Measurements from ENCODE around the gene KCNH8.

- TF ChIP-seq, protein P1, sequence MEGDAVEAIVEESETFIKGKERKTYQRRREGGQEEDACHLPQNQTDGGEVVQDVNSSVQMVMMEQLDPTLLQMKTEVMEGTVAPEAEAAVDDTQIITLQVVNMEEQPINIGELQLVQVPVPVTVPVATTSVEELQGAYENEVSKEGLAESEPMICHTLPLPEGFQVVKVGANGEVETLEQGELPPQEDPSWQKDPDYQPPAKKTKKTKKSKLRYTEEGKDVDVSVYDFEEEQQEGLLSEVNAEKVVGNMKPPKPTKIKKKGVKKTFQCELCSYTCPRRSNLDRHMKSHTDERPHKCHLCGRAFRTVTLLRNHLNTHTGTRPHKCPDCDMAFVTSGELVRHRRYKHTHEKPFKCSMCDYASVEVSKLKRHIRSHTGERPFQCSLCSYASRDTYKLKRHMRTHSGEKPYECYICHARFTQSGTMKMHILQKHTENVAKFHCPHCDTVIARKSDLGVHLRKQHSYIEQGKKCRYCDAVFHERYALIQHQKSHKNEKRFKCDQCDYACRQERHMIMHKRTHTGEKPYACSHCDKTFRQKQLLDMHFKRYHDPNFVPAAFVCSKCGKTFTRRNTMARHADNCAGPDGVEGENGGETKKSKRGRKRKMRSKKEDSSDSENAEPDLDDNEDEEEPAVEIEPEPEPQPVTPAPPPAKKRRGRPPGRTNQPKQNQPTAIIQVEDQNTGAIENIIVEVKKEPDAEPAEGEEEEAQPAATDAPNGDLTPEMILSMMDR (IDR thresholded peaks at IDR 0.05 in 2 of 3, conservative IDR thresholded peaks at IDR 0.05 in 1 of 3; ENCODE audit: borderline replicate concordance in 1 of 3, insufficient read depth in 1 of 3, low read depth in 2 of 3, low read length in 2 of 3), result no peak
- no peak for TF ChIP-seq ELF1 (IDR thresholded peaks at IDR 0.05; ENCODE audit: borderline replicate concordance, low read depth)
- TF ChIP-seq POLR2AphosphoS5 (IDR thresholded peaks at IDR 0.05; ENCODE audit: low read depth, low read length), result no peak
- TF ChIP-seq RAD21 (IDR thresholded peaks at IDR 0.05; ENCODE audit: low read depth), result no peak
- TF ChIP-seq, protein P2, sequence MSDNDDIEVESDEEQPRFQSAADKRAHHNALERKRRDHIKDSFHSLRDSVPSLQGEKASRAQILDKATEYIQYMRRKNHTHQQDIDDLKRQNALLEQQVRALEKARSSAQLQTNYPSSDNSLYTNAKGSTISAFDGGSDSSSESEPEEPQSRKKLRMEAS (IDR thresholded peaks at IDR 0.05), result no peak
- TF ChIP-seq REST (IDR thresholded peaks at IDR 0.05; ENCODE audit: low read depth), result no peak
- no peak for TF ChIP-seq POLR2A (IDR thresholded peaks at IDR 0.05; ENCODE audit: borderline replicate concordance, extremely low read depth, insufficient read depth, insufficient read length)
- no peak for TF ChIP-seq EZH2phosphoT487 (IDR thresholded peaks at IDR 0.05; ENCODE audit: borderline replicate concordance)
- no peak for TF ChIP-seq ATF3 (IDR thresholded peaks at IDR 0.05)
- no peak for TF ChIP-seq EZH2 (IDR thresholded peaks at IDR 0.05)
- TF ChIP-seq CEBPB (IDR thresholded peaks at IDR 0.05; ENCODE audit: low read depth), result no peak
- TF ChIP-seq YY1 (IDR thresholded peaks at IDR 0.05; ENCODE audit: extremely low read depth, insufficient replicate concordance, low read depth, low read length), result no peak
- TF ChIP-seq SIN3A (IDR thresholded peaks at IDR 0.05; ENCODE audit: low read depth), result no peak
These were observed 251.5 kb downstream of the KCNH8 start for GRCh38 chr3:19399836-19400235.

Measured in HCT116 (cell line).